NB4 (cell line): Measurements from ENCODE around the gene CHCHD4.

ENCODE experiments used
- CTCF ChIP-seq: IDR thresholded peaks from one replicate; pipeline ENCODE4 v1.5.1; 2012; ENCODE audit warnings: low read depth, low read length
- MAX ChIP-seq: IDR thresholded peaks from 2 replicates; pipeline ENCODE4 v1.6.1; 2011; ENCODE audit warnings: low read depth, low read length
- POLR2A ChIP-seq: IDR thresholded peaks from 2 replicates; pipeline ENCODE4 v1.6.1; 2011; ENCODE audit warnings: mild to moderate bottlenecking; ENCODE audit not compliant: insufficient read length; ENCODE audit errors: extremely low read depth

GRCh38 chr3:14132120-14132519 lies 7.5 kb upstream of the CHCHD4 start:
- TF ChIP-seq MAX (no peak), CTCF (no peak), POLR2A (no peak)
